ENCODE data around the gene FNDC8. TPM values are rescaled to one million over a fixed set of nuclear protein-coding genes. Genes with fewer than 3 reads are reported as not detected.

Gene FNDC8
- total RNA-seq, 2 experiments from 2014 or later, result not detected

DNA sequence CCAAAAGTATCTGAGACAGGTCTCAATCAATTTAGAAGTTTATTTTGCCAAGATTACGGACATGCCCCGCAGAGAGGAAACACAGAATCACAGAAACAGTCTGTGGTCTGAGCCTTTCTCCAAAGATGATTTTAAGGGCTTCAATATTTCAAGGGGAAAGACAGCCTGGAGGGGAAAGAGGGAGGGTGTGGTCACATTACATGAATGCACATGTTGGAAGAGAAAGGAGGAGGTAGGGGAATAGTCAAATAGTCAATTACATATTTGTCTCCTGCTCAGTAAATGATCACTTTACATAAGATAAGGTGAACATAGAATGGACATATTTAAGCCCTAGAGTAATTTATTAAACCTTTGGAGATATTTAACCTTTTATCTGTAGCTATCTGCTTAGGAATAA, 38.5 kb downstream of the FNDC8 start:
- CTCF ChIA-PET, result interaction anchor here (1.6 to 1.9 kb wide), 2 partner anchors 16 to 152 kb away, joined by 3 to 6 read pairs; no protein-coding TSS in a partner anchor
- ATAC-seq, result no peak
- intact Hi-C loops (cut with micrococcal nuclease), result no loop called here
- no peaks in the 10 kb centered on the region for H3K36me3 Mint-ChIP-seq (ENCODE audit: low read depth)
- POLR2A ChIA-PET, result interaction anchor here (0.7 to 1.4 kb wide), 5 partner anchors 10 to 417 kb away, joined by 3 to 6 read pairs (median 3); partner anchors contain the start of gene SLFN5
- peaks cover 35% of the 10 kb centered on the region for H3K4me1 Mint-ChIP-seq (ENCODE audit: low read depth)
- no peak for DNase-seq
- no peak overlapping the region for H3K4me3 Mint-ChIP-seq
- H3K9me3 Mint-ChIP-seq, result peaks cover 2% of the 10 kb centered on the region
- no peak overlapping the region for H3K27ac Mint-ChIP-seq
- no peaks in the 10 kb centered on the region for H3K27me3 Mint-ChIP-seq
- TF ChIP-seq, protein P1, sequence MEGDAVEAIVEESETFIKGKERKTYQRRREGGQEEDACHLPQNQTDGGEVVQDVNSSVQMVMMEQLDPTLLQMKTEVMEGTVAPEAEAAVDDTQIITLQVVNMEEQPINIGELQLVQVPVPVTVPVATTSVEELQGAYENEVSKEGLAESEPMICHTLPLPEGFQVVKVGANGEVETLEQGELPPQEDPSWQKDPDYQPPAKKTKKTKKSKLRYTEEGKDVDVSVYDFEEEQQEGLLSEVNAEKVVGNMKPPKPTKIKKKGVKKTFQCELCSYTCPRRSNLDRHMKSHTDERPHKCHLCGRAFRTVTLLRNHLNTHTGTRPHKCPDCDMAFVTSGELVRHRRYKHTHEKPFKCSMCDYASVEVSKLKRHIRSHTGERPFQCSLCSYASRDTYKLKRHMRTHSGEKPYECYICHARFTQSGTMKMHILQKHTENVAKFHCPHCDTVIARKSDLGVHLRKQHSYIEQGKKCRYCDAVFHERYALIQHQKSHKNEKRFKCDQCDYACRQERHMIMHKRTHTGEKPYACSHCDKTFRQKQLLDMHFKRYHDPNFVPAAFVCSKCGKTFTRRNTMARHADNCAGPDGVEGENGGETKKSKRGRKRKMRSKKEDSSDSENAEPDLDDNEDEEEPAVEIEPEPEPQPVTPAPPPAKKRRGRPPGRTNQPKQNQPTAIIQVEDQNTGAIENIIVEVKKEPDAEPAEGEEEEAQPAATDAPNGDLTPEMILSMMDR (IDR thresholded peaks at IDR 0.05), result no peak

DNA sequence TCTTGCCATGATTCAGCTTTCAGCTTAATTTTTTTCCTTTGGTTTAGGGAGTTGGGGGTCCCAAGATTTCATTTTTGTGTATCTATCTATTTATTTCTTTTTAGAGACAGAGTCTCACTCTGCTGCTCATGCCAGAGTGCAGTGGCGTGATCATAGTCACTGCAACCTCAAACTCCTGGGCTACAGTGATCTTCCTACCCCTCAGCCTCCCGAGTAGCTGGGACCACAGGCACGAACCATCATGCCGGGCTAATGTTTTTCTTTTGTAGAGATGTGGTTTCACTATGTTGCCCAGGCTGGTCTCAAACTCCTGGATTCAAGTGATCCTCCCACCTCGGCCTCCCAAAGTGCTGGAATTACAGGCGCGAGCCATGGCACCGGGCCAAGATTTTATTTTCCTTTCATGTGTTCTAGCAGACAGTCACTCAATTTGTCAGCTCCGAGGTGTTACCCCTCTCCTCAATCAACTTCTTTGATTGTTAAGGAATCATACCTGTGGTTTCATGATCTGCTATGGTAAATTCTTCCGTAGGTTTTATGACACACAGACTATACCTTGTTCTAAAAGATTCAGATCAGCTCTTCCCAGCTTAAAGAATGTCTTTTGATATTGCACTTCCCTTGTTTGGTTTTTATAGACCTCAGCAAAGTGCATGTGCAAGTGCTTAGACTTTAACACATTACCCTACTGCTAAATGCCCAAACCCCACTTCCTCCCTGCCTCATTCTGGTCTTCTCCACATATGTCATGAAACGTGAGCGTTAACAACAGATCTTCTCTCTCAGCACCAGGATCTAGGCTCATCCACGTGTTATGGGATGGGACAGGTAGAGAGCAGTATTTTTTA, 39.2 kb downstream of the FNDC8 start:
- ATAC-seq, result peak; percentile 66
- TF ChIP-seq, protein P1 (IDR thresholded peaks at IDR 0.05), result no peak
- peaks cover 2% of the 10 kb centered on the region for H3K9me3 Mint-ChIP-seq
- H3K36me3 Mint-ChIP-seq (ENCODE audit: low read depth), result no peaks in the 10 kb centered on the region
- POLR2A ChIA-PET, result interaction anchor here (0.7 to 1.4 kb wide), 8 partner anchors 9 to 416 kb away, joined by 3 to 6 read pairs (median 3); partner anchors contain the start of gene SLFN5
- peaks cover 36% of the 10 kb centered on the region for H3K4me1 Mint-ChIP-seq (ENCODE audit: low read depth)
- CTCF ChIA-PET, result interaction anchor here (1.3 to 1.9 kb wide), 5 partner anchors 10 to 603 kb away, joined by 3 to 6 read pairs (median 4); no protein-coding TSS in a partner anchor
- H3K4me3 Mint-ChIP-seq, result peak overlapping the region; percentile 12
- H3K27ac Mint-ChIP-seq, result peak overlapping the region; percentile 78
- H3K27me3 Mint-ChIP-seq, result no peaks in the 10 kb centered on the region
- DNase-seq, result peak; percentile 32
- intact Hi-C loops (cut with micrococcal nuclease), result no loop called here

DNA sequence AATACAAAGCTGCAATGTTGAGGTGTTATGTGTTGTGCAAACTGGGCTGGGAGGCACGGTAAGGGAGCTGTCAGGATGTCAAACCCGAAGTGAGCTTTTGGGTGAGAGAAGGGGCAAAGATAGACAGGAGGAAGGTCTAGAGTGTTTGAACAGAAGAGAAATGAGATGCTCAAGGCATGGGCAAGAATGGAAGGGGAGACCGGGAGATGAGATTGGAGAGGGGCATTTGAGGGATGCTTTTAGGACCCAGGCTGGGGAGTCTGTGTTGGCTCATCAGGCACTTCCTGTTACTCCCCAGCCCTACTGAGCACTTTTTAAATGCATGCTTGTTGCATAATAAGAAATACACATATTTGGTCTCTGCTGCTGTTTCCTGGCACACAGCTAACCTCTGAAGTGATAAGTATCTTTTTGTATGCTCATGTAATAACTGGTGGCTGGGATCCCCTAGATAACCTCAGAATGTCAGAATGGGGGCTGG, 39.9 kb downstream of the FNDC8 start:
- Mint-ChIP-seq H3K4me1 (ENCODE audit: low read depth) (peaks cover 38% of the 10 kb centered on the region), H3K27me3 (no peaks in the 10 kb centered on the region), H3K36me3 (ENCODE audit: low read depth) (no peaks in the 10 kb centered on the region), H3K9me3 (peaks cover 2% of the 10 kb centered on the region), H3K4me3 (peak overlapping the region; percentile 12), H3K27ac (peak overlapping the region; percentile 78)
- DNase-seq, result no peak
- POLR2A ChIA-PET, result interaction anchor here (0.6 to 1.4 kb wide), 5 partner anchors 9 to 452 kb away, joined by 3 to 5 read pairs (median 3); no protein-coding TSS in a partner anchor
- ATAC-seq, result peak; percentile 55
- TF ChIP-seq, protein P1 (IDR thresholded peaks at IDR 0.05), result no peak
- intact Hi-C loops (cut with micrococcal nuclease), result no loop called here
- CTCF ChIA-PET, result interaction anchor here (1.3 to 1.9 kb wide), 5 partner anchors 10 to 603 kb away, joined by 3 to 6 read pairs (median 4); no protein-coding TSS in a partner anchor

DNA sequence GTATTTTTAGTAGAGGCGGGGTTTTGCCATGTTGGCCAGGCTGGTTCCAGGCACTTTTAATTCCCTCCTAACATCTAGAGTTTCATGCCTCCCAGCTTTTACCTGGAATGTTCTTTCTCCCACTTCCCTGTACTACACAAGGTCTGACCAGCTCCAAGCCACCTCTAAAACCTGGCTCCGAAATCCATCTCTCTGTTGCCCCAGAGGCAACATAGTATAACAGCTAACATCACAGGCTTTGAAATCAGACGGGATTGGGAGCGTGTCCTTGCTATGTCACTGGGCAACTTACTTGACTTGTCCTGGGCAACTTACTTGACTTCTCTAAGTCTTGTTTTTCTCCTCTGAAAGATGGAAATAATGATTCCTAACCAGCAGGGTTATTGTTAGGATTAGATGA, 41.3 kb downstream of the FNDC8 start:
- H3K36me3 Mint-ChIP-seq (ENCODE audit: low read depth), result no peaks in the 10 kb centered on the region
- POLR2A ChIA-PET, result interaction anchor here (0.6 to 1.4 kb wide), 3 partner anchors 14 to 375 kb away, joined by 3 read pairs; no protein-coding TSS in a partner anchor
- TF ChIP-seq, protein P1 (IDR thresholded peaks at IDR 0.05), result no peak
- no peak overlapping the region for H3K4me3 Mint-ChIP-seq
- ATAC-seq (no peak), DNase-seq (no peak)
- no peak overlapping the region for H3K27ac Mint-ChIP-seq
- no peaks in the 10 kb centered on the region for H3K27me3 Mint-ChIP-seq
- intact Hi-C loops (cut with micrococcal nuclease), result no loop called here
- CTCF ChIA-PET, result no interaction called here
- H3K9me3 Mint-ChIP-seq, result peaks cover 2% of the 10 kb centered on the region
- H3K4me1 Mint-ChIP-seq (ENCODE audit: low read depth), result peaks cover 38% of the 10 kb centered on the region

Measured in activated CD8-positive, alpha-beta T cell treated with anti-CD3 and anti-CD28 coated beads for 36 hours (primary cell).